Panc1 (cell line): ENCODE results near the gene CRTAC1. TPM values are rescaled to one million over a fixed set of nuclear protein-coding genes. Genes with fewer than 3 reads are reported as not detected.

Experiments used
- ATAC-seq: fragments of 200-7000 bp; cut with Tn5 transposase; 2 replicates; pipeline ENCODE4 v1.9.1; 2020; ENCODE audit warnings: mild to moderate bottlenecking, moderate library complexity
- BruUV-seq: library from RNA; stranded (reverse); fragments of 400-500 nt; replicated peaks from 2 replicates; lab custom pipeline; 2021; lab: Mats Ljungman, UMichigan
- CTCF ChIA-PET: fragments of 300-600 bp; sonication (Branson Sonifier 250); formaldehyde crosslinking; loops from one replicate; lab custom pipeline; 2022; ENCODE audit warnings: antibody characterized with exemption; lab: Charles Lee
- POLR2A ChIA-PET: fragments of 300-600 bp; sonication (Branson Sonifier 250); formaldehyde crosslinking; loops from one replicate; lab custom pipeline; 2022; ENCODE audit warnings: antibody characterized with exemption; lab: Charles Lee
- DNase-seq: peaks from one replicate; pipeline ENCODE4 v3.0.0-alpha.2; 2010; ENCODE audit warnings: low read depth, low spot score
- H3K27ac ChIP-seq: 2 replicates; pipeline ENCODE4 v1.5.1; 2011; ENCODE audit warnings: mild to moderate bottlenecking, low read length, inconsistent platforms
- H3K27me3 ChIP-seq: fragments of 200-500 bp; sonication (Bioruptor generic); 2 replicates; pipeline ENCODE4 v1.6.0; 2014; ENCODE audit warnings: low read length, inconsistent platforms; ENCODE audit not compliant: control insufficient read depth, insufficient read depth
- H3K36me3 ChIP-seq: fragments of 200-500 bp; sonication (Bioruptor generic); 2 replicates; pipeline ENCODE4 v1.5.1; 2014; ENCODE audit warnings: inconsistent platforms, mild to moderate bottlenecking, low read length, moderate library complexity; ENCODE audit not compliant: control insufficient read depth, insufficient read depth
- H3K4me1 ChIP-seq: 2 replicates; pipeline ENCODE4 v1.5.1; 2011; ENCODE audit warnings: inconsistent platforms, mild to moderate bottlenecking, low read length, moderate library complexity; ENCODE audit not compliant: control insufficient read depth, insufficient read depth
- H3K4me3 ChIP-seq, 2 experiments: 2 replicates each; pipeline ENCODE4 v1.5.1; 2011 to 2012; ENCODE audit warnings: low read depth in 2 of 2, low read length in 2 of 2, mild to moderate bottlenecking in 2 of 2, inconsistent platforms in 1 of 2, moderate library complexity in 1 of 2
- H3K9me3 ChIP-seq: fragments of 200-500 bp; sonication (Bioruptor generic); 2 replicates; pipeline ENCODE4 v1.5.1; 2014; ENCODE audit warnings: low read depth, mild to moderate bottlenecking, inconsistent platforms, low read length, moderate library complexity; ENCODE audit not compliant: control insufficient read depth, insufficient read depth
- POLR2AphosphoS5 ChIP-seq: IDR thresholded peaks from 2 replicates; pipeline ENCODE4 v1.6.1; 2012; ENCODE audit warnings: mild to moderate bottlenecking, low read depth, low read length, moderate library complexity
- SIN3A ChIP-seq: IDR thresholded peaks from 2 replicates; pipeline ENCODE4 v1.6.1; 2012; ENCODE audit warnings: low read depth, mild to moderate bottlenecking, low read length, moderate library complexity, borderline replicate concordance; ENCODE audit not compliant: insufficient read depth
- TCF7L2 ChIP-seq: IDR thresholded peaks from 2 replicates; pipeline ENCODE4 v1.6.1; 2011; ENCODE audit warnings: mild to moderate bottlenecking, low read depth, low read length, inconsistent platforms
- in situ Hi-C: cut with HindIII; loops from 2 replicates; pipeline ENCODE4 v1.10.0; 2016; ENCODE audit warnings: low sequenced_read_pairs, low pct_unique_long_range_greater_than_20kb
- intact Hi-C: fragments of 100-400 bp; cut with micrococcal nuclease; formaldehyde crosslinking; loops from one replicate; pipeline ENCODE4 v1.10.0; 2022; ENCODE audit not compliant: unreplicated experiment
- total RNA-seq: library from RNA; stranded (reverse); gene quantifications from one replicate; pipeline ENCODE4 v1.2.1, GENCODE V29; 2021; ENCODE audit not compliant: unreplicated experiment
- TF ChIP-seq, protein P1 (sequence below), 2 experiments: IDR thresholded peaks; 2 replicates each; pipeline ENCODE4 v1.6.1; 2011 to 2012; ENCODE audit warnings: low read depth in 2 of 2, control low read depth in 1 of 2, low read length in 1 of 2, mild to moderate bottlenecking in 1 of 2, moderate library complexity in 1 of 2; ENCODE audit not compliant: insufficient read depth in 1 of 2
- TF ChIP-seq, protein P2 (sequence below): fragments of 450-650 bp; IDR thresholded peaks from 2 replicates; pipeline ENCODE4 v1.5.1; 2017; ENCODE audit warnings: mild to moderate bottlenecking

CRTAC1 gene
- total RNA-seq, 1 experiment from 2014 or later: 0.23 TPM

DNA sequence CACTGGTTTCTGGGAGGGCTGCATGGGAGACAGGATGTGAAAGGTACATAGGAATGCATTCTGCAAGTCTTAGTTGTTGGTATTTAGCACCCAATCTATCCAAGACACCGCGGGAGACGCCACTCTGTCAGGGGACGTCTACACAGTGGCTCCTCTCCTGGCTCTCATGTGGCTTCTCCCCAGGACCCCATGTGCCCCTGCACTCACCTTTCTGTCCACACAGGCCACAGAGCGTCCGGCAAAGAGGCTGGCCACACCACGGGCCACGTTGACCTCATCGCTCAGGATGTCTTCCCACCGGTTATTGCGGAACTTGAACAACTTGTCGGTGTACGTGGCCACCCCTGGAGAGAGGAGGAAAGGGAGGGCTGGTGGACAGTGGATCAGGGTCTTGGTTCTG lies 107.4 kb downstream of the CRTAC1 start:
- no TSS peak for BruUV-seq
- ChIA-PET POLR2A (no interaction called here), CTCF (no interaction called here)
- intact Hi-C loops (no loop called here), in situ Hi-C loops (no loop called here)
- H3K27me3 ChIP-seq: peaks cover 27% of the 10 kb centered on the region
- no peak overlapping the region for H3K4me3 ChIP-seq
- DNase-seq: no peak
- H3K4me1 ChIP-seq: no peaks in the 10 kb centered on the region
- no peak for ATAC-seq
- H3K36me3 ChIP-seq: no peaks in the 10 kb centered on the region
- H3K27ac ChIP-seq: no peak overlapping the region
- TF ChIP-seq TCF7L2 (no peak), POLR2AphosphoS5 (no peak), SIN3A (no peak)
- TF ChIP-seq, protein P1, sequence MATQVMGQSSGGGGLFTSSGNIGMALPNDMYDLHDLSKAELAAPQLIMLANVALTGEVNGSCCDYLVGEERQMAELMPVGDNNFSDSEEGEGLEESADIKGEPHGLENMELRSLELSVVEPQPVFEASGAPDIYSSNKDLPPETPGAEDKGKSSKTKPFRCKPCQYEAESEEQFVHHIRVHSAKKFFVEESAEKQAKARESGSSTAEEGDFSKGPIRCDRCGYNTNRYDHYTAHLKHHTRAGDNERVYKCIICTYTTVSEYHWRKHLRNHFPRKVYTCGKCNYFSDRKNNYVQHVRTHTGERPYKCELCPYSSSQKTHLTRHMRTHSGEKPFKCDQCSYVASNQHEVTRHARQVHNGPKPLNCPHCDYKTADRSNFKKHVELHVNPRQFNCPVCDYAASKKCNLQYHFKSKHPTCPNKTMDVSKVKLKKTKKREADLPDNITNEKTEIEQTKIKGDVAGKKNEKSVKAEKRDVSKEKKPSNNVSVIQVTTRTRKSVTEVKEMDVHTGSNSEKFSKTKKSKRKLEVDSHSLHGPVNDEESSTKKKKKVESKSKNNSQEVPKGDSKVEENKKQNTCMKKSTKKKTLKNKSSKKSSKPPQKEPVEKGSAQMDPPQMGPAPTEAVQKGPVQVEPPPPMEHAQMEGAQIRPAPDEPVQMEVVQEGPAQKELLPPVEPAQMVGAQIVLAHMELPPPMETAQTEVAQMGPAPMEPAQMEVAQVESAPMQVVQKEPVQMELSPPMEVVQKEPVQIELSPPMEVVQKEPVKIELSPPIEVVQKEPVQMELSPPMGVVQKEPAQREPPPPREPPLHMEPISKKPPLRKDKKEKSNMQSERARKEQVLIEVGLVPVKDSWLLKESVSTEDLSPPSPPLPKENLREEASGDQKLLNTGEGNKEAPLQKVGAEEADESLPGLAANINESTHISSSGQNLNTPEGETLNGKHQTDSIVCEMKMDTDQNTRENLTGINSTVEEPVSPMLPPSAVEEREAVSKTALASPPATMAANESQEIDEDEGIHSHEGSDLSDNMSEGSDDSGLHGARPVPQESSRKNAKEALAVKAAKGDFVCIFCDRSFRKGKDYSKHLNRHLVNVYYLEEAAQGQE (IDR thresholded peaks at IDR 0.05; ENCODE audit: insufficient read depth in 1 of 2, low read depth in 2 of 2, low read length in 1 of 2): no peak
- TF ChIP-seq, protein P2, sequence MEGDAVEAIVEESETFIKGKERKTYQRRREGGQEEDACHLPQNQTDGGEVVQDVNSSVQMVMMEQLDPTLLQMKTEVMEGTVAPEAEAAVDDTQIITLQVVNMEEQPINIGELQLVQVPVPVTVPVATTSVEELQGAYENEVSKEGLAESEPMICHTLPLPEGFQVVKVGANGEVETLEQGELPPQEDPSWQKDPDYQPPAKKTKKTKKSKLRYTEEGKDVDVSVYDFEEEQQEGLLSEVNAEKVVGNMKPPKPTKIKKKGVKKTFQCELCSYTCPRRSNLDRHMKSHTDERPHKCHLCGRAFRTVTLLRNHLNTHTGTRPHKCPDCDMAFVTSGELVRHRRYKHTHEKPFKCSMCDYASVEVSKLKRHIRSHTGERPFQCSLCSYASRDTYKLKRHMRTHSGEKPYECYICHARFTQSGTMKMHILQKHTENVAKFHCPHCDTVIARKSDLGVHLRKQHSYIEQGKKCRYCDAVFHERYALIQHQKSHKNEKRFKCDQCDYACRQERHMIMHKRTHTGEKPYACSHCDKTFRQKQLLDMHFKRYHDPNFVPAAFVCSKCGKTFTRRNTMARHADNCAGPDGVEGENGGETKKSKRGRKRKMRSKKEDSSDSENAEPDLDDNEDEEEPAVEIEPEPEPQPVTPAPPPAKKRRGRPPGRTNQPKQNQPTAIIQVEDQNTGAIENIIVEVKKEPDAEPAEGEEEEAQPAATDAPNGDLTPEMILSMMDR: no peak
- no peaks in the 10 kb centered on the region for H3K9me3 ChIP-seq

DNA sequence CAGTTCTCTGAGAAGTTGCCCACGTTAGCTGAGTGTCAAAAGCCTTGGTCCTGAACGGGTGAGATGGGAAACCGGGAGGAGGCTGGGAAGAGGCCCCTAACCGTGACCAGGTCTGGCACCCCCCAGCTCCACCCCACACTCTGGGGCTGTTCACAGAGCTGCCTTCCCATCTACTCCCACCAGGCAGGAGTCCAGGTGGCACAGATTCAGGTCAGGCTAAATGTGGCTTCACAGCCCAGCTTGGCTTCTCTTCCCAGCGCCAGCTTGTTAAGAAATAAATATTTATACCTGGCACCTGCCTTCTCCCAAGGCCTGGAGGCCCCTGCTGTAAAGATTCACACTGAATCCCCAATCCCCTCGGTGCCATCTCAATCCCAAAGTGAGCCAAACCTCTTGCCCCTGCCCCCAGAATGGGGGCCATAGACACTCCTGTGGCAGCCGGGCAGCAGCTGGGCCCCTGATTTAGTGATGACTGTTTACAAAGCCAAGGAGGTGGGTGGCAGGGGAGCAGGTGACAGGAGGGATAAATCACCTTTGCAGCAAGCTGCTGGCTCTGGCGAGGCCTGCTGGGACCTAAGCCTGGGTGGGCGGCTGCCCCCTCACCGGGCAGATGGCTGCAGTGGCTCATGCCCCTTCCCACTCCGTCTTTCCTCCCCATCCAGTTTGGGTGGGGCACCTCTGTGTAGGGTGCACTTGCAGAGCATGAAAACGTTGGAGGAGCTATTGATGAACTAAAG lies 108.2 kb downstream of the CRTAC1 start:
- ATAC-seq (no peak), DNase-seq (no peak)
- in situ Hi-C loops: no loop called here
- no peaks in the 10 kb centered on the region for H3K4me1 ChIP-seq
- ChIA-PET POLR2A (no interaction called here), CTCF (no interaction called here)
- intact Hi-C loops: no loop called here
- TF ChIP-seq, protein P2: no peak
- TF ChIP-seq SIN3A (no peak), POLR2AphosphoS5 (no peak), TCF7L2 (no peak)
- TF ChIP-seq, protein P1 (IDR thresholded peaks at IDR 0.05; ENCODE audit: insufficient read depth in 1 of 2, low read depth in 2 of 2, low read length in 1 of 2): no peak
- H3K27me3 ChIP-seq: peaks cover 22% of the 10 kb centered on the region
- H3K27ac ChIP-seq: no peak overlapping the region
- H3K9me3 ChIP-seq: no peaks in the 10 kb centered on the region
- no TSS peak for BruUV-seq
- H3K36me3 ChIP-seq: no peaks in the 10 kb centered on the region
- H3K4me3 ChIP-seq: no peak overlapping the region
